Fibroblast of lung (primary cell): Measurements from ENCODE around the gene TP53RK. TPM values are rescaled to one million over a fixed set of nuclear protein-coding genes. Genes with fewer than 3 reads are reported as not detected.

Experiments used
- DNase-seq, 2 donors: peaks; one replicate each; pipeline versions ENCODE4 v3.0.0 to v3.0.0-alpha.2; 2010; ENCODE audit warnings: low read depth in 2 of 2
- H2AFZ ChIP-seq: 2 replicates; pipeline ENCODE4 v1.5.1; 2012; ENCODE audit warnings: low read length, control low read depth, inconsistent platforms
- H3K27ac ChIP-seq: 2 replicates; pipeline ENCODE4 v1.5.1; 2011; ENCODE audit warnings: low read length, control low read depth; ENCODE audit not compliant: insufficient read depth
- H3K27me3 ChIP-seq: 2 replicates; pipeline ENCODE4 v1.5.1; 2011; ENCODE audit warnings: mild to moderate bottlenecking, low read length; ENCODE audit not compliant: control insufficient read depth, insufficient read depth
- H3K36me3 ChIP-seq: 2 replicates; pipeline ENCODE4 v1.5.1; 2011; ENCODE audit warnings: low read length; ENCODE audit not compliant: control insufficient read depth, insufficient read depth
- H3K4me1 ChIP-seq: 2 replicates; pipeline ENCODE4 v1.5.1; 2011; ENCODE audit warnings: low read length; ENCODE audit not compliant: control insufficient read depth, insufficient read depth; ENCODE audit errors: extremely low read depth
- H3K4me2 ChIP-seq: 2 replicates; pipeline ENCODE4 v1.5.1; 2011; ENCODE audit warnings: low read length, control low read depth; ENCODE audit not compliant: insufficient read depth; ENCODE audit errors: extremely low read depth
- H3K4me3 ChIP-seq, 4 experiments: fragments of 200-600 bp in 1 of 4; sonication (generic) in 1 of 4; replicated peaks in 1 of 4; 2 replicates each; pipeline ENCODE4 v1.5.1; 2011 to 2016; ENCODE audit warnings: low read length in 4 of 4, low read depth in 3 of 4, mild to moderate bottlenecking in 3 of 4, control low read depth in 2 of 4, inconsistent platforms in 1 of 4, mixed read lengths in 1 of 4; ENCODE audit not compliant: insufficient read depth in 1 of 4; ENCODE audit errors: control extremely low read depth in 1 of 4
- H3K79me2 ChIP-seq: 2 replicates; pipeline ENCODE4 v1.5.1; 2012; ENCODE audit warnings: mild to moderate bottlenecking, low read length, inconsistent platforms; ENCODE audit not compliant: control insufficient read depth, insufficient read depth
- H3K9ac ChIP-seq: 2 replicates; pipeline ENCODE4 v1.5.1; 2011; ENCODE audit warnings: mild to moderate bottlenecking, low read length, control low read depth; ENCODE audit not compliant: insufficient read depth
- H3K9me3 ChIP-seq: 2 replicates; pipeline ENCODE4 v1.5.1; 2012; ENCODE audit warnings: low read depth, low read length; ENCODE audit not compliant: control insufficient read depth, insufficient read depth
- H4K20me1 ChIP-seq: 2 replicates; pipeline ENCODE4 v1.5.1; 2011; ENCODE audit warnings: low read length; ENCODE audit not compliant: control insufficient read depth, insufficient read depth; ENCODE audit errors: extremely low read depth
- EZH2 ChIP-seq: IDR thresholded peaks from 2 replicates; pipeline ENCODE4 v1.5.1; 2012; ENCODE audit warnings: low read length, control low read depth, mild to moderate bottlenecking; ENCODE audit errors: missing control alignments
- polyA plus RNA-seq, 2 donors: library from polyadenylated mRNA; depleted of rRNA in 1 of 2; stranded (reverse) in 1 of 2; unstranded in 1 of 2; fragments of >200 nt; gene quantifications; 2 replicates each; pipeline ENCODE4 v1.2.1, GENCODE V29; 2011 to 2012; ENCODE audit warnings: missing spikeins in 1 of 2
- total RNA-seq: library from RNA; depleted of rRNA; stranded (reverse); fragments of >200 nt; gene quantifications from 2 replicates; pipeline ENCODE4 v1.2.1, GENCODE V29; 2014
- TF ChIP-seq, protein P1 (sequence below), 2 donors: IDR thresholded peaks in 1 of 2; conservative IDR thresholded peaks in 1 of 2; 1 replicate in 1 of 2; 2 replicates in 1 of 2; pipeline ENCODE4 v1.5.1; 2011 to 2012; ENCODE audit warnings: low read length in 2 of 2, control low read depth in 1 of 2, inconsistent platforms in 1 of 2, low read depth in 1 of 2, mild to moderate bottlenecking in 1 of 2

TP53RK gene
- total and polyA plus RNA-seq, 2 donors (not counting 1 experiment from before 2014, with no cell fraction given): 9.2 to 19.5 TPM

DNA sequence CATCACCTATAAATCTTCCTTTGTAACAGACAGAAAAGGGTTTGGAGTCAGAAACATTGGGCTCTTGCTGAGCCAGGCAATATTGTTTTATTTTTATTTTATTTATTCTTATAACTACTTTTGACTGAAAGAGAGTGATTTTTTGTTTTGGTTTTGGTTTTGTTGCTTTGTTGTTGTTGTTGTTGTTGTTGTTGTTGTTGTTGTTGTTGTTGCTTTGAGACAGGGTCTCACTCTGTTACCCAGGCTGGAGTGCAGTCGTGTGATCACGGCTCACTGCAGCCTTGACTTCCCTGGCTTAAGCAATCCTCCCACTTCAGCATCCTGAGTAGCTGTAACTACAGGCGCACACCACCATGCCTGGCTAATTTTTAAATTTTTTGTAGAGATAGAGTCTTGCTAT lies 22.9 kb downstream of the TP53RK start:
- Histone ChIP-seq H2AFZ (no peak overlapping the region), H3K4me3 (no peak overlapping the region), H3K79me2 (no peaks in the 10 kb centered on the region), H3K4me2 (no peak overlapping the region), H3K9me3 (no peaks in the 10 kb centered on the region), H4K20me1 (no peaks in the 10 kb centered on the region), H3K27ac (no peak overlapping the region), H3K36me3 (no peaks in the 10 kb centered on the region), H3K4me1 (no peaks in the 10 kb centered on the region), H3K9ac (no peak overlapping the region), H3K27me3 (no peaks in the 10 kb centered on the region)
- TF ChIP-seq, protein P1, sequence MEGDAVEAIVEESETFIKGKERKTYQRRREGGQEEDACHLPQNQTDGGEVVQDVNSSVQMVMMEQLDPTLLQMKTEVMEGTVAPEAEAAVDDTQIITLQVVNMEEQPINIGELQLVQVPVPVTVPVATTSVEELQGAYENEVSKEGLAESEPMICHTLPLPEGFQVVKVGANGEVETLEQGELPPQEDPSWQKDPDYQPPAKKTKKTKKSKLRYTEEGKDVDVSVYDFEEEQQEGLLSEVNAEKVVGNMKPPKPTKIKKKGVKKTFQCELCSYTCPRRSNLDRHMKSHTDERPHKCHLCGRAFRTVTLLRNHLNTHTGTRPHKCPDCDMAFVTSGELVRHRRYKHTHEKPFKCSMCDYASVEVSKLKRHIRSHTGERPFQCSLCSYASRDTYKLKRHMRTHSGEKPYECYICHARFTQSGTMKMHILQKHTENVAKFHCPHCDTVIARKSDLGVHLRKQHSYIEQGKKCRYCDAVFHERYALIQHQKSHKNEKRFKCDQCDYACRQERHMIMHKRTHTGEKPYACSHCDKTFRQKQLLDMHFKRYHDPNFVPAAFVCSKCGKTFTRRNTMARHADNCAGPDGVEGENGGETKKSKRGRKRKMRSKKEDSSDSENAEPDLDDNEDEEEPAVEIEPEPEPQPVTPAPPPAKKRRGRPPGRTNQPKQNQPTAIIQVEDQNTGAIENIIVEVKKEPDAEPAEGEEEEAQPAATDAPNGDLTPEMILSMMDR (conservative IDR thresholded peaks at IDR 0.05 in 1 of 2, IDR thresholded peaks at IDR 0.05 in 1 of 2; ENCODE audit: low read depth in 1 of 2, low read length in 2 of 2): no peak
- TF ChIP-seq EZH2: no peak
- no peak for DNase-seq

DNA sequence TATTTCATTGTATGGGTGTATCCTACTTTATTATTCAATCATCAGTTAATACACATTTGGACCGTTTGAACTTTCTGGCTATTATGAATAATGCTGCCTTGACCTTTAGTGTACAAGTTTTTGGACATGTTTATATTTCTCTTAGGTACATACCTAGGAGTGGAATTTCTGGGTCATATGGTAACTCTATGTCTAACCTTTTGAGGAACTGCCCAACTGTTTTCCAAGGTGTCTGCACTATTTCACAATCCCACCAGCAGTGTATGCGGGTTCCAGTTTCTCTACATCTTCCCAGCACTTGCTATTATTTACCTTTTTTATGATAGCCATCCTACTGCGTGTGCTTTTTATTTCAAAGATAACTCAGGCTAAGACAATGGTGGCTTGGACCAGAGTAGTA lies 23.6 kb downstream of the TP53RK start:
- H3K4me2 ChIP-seq: no peak overlapping the region
- no peak for DNase-seq
- H3K27ac ChIP-seq: no peak overlapping the region
- H3K4me1 ChIP-seq: no peaks in the 10 kb centered on the region
- TF ChIP-seq EZH2: no peak
- TF ChIP-seq, protein P1 (conservative IDR thresholded peaks at IDR 0.05 in 1 of 2, IDR thresholded peaks at IDR 0.05 in 1 of 2; ENCODE audit: low read depth in 1 of 2, low read length in 2 of 2): no peak
- no peaks in the 10 kb centered on the region for H3K79me2 ChIP-seq
- no peak overlapping the region for H2AFZ ChIP-seq
- H3K27me3 ChIP-seq: no peaks in the 10 kb centered on the region
- no peaks in the 10 kb centered on the region for H3K36me3 ChIP-seq
- H3K4me3 ChIP-seq: no peak overlapping the region
- H3K9me3 ChIP-seq: no peaks in the 10 kb centered on the region
- no peak overlapping the region for H3K9ac ChIP-seq
- no peaks in the 10 kb centered on the region for H4K20me1 ChIP-seq

DNA sequence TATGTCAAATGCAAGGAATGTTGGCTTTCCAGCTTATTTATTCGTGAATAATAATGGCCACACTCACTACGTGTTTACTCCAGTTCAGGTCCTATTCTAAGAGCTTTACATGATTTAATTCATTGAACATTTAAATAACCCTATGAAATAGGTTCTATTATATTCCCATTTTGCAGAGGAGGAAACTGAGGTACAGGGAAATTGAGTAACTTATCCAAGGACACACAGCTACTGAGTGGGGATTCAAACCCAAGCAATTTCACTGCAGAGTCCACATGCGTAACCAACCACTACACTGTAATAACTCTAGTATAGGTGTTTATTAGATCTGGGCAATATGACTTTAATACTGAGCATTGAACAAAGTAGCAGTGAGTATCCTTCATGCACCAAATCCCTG lies 25.7 kb downstream of the TP53RK start:
- no peaks in the 10 kb centered on the region for H3K27me3 ChIP-seq
- H3K9ac ChIP-seq: no peak overlapping the region
- no peak for DNase-seq
- no peak for TF ChIP-seq EZH2
- TF ChIP-seq, protein P1 (conservative IDR thresholded peaks at IDR 0.05 in 1 of 2, IDR thresholded peaks at IDR 0.05 in 1 of 2; ENCODE audit: low read depth in 1 of 2, low read length in 2 of 2): no peak
- no peak overlapping the region for H3K27ac ChIP-seq
- H3K36me3 ChIP-seq: no peaks in the 10 kb centered on the region
- H3K9me3 ChIP-seq: no peaks in the 10 kb centered on the region
- no peak overlapping the region for H3K4me3 ChIP-seq
- H4K20me1 ChIP-seq: no peaks in the 10 kb centered on the region
- no peak overlapping the region for H2AFZ ChIP-seq
- no peak overlapping the region for H3K4me2 ChIP-seq
- H3K4me1 ChIP-seq: no peaks in the 10 kb centered on the region
- H3K79me2 ChIP-seq: no peaks in the 10 kb centered on the region
